Panc1 (cell line): ENCODE data around the gene ZCCHC14.

Source experiments
- CTCF ChIP-seq: fragments of 450-650 bp; IDR thresholded peaks from 2 replicates; pipeline ENCODE4 v1.5.1; 2017; ENCODE audit warnings: mild to moderate bottlenecking
- POLR2AphosphoS5 ChIP-seq: IDR thresholded peaks from 2 replicates; pipeline ENCODE4 v1.6.1; 2012; ENCODE audit warnings: mild to moderate bottlenecking, low read depth, low read length, moderate library complexity
- REST ChIP-seq, 2 experiments: IDR thresholded peaks; 2 replicates each; pipeline ENCODE4 v1.6.1; 2011 to 2012; ENCODE audit warnings: low read depth in 2 of 2, control low read depth in 1 of 2, low read length in 1 of 2, mild to moderate bottlenecking in 1 of 2, moderate library complexity in 1 of 2; ENCODE audit not compliant: insufficient read depth in 1 of 2
- SIN3A ChIP-seq: IDR thresholded peaks from 2 replicates; pipeline ENCODE4 v1.6.1; 2012; ENCODE audit warnings: low read depth, mild to moderate bottlenecking, low read length, moderate library complexity, borderline replicate concordance; ENCODE audit not compliant: insufficient read depth
- TCF7L2 ChIP-seq: IDR thresholded peaks from 2 replicates; pipeline ENCODE4 v1.6.1; 2011; ENCODE audit warnings: mild to moderate bottlenecking, low read depth, low read length, inconsistent platforms

DNA sequence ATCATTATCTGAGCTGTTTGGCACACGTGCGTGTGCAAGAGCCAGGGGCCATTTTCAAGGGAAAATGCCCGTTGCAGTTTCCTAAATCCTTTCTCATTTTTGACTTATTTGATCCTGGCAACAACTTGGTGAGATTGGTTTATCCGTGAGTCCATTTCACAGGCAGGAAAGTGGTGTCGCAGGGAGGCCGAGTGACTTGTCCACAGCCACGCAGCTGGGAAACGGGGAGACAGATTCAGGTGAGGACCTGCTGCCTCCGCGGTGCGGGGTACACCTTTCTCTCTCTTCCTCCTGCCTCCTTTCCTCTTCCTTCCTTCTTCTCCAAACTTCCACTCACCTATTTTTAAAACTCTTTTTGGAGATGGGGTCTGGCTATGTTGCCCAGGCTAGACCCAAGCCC is 46.3 kb upstream of the ZCCHC14 start:
- TF ChIP-seq POLR2AphosphoS5 (no peak), CTCF (no peak), TCF7L2 (no peak), REST (IDR thresholded peaks at IDR 0.05; ENCODE audit: insufficient read depth in 1 of 2, low read depth in 2 of 2, low read length in 1 of 2) (no peak), SIN3A (no peak)
